Peyer's patch (tissue), 4 donors: ENCODE data around the gene COL11A2. TPM values are rescaled to one million over a fixed set of nuclear protein-coding genes. Genes with fewer than 3 reads are reported as not detected.

Source experiments
- DNase-seq, 3 donors: peaks; one replicate each; pipeline ENCODE4 v3.0.0-alpha.2; 2017 to 2019
- H3K27ac ChIP-seq, 4 donors: fragments of 200-600 bp; sonication (generic); one replicate each; pipeline ENCODE4 v1.5.1; 2016 to 2019
- H3K27me3 ChIP-seq, 2 donors: fragments of 200-600 bp; sonication (generic); one replicate each; pipeline ENCODE4 v1.5.1; 2019
- H3K36me3 ChIP-seq, 3 donors: fragments of 200-600 bp; sonication (generic); one replicate each; pipeline ENCODE4 v1.5.1; 2016 to 2019
- H3K4me1 ChIP-seq, 4 donors: fragments of 200-600 bp; sonication (generic); one replicate each; pipeline ENCODE4 v1.5.1; 2016 to 2019
- H3K4me3 ChIP-seq, 4 donors: fragments of 200-600 bp; sonication (generic); 1 replicate in 3 of 4; 2 replicates in 1 of 4; pipeline ENCODE4 v1.5.1; 2016 to 2019; ENCODE audit warnings: mild to moderate bottlenecking in 1 of 4
- H3K9me3 ChIP-seq, 4 donors: fragments of 200-600 bp; sonication (generic); one replicate each; pipeline ENCODE4 v1.5.1; 2016 to 2019; ENCODE audit warnings: mild to moderate bottlenecking in 1 of 4
- POLR2A ChIP-seq, 2 donors: fragments of 450-650 bp; IDR thresholded peaks; one replicate each; pipeline ENCODE4 v1.5.1; 2017; ENCODE audit warnings: antibody characterized with exemption in 2 of 2, mild to moderate bottlenecking in 2 of 2, moderate library complexity in 2 of 2
- total RNA-seq, 4 donors: library from RNA; depleted of rRNA; stranded (reverse); fragments of >200 nt; gene quantifications; one replicate each; pipeline ENCODE4 v1.1.0, GENCODE V29; 2016
- TF ChIP-seq, protein P1 (sequence below), 6 experiments: fragments of 450-650 bp in 4 of 6; fragments of 200-600 bp in 2 of 6; sonication (generic) in 1 of 6; IDR thresholded peaks; one replicate each; pipeline ENCODE4 v1.5.1; 2017 to 2019; ENCODE audit warnings: antibody characterized with exemption in 6 of 6, mild to moderate bottlenecking in 3 of 6, moderate library complexity in 1 of 6

Gene COL11A2
- total RNA-seq, 4 donors from 2014 or later = 0.18 to 2.5 (median 0.54) TPM; not detected in 1

DNA sequence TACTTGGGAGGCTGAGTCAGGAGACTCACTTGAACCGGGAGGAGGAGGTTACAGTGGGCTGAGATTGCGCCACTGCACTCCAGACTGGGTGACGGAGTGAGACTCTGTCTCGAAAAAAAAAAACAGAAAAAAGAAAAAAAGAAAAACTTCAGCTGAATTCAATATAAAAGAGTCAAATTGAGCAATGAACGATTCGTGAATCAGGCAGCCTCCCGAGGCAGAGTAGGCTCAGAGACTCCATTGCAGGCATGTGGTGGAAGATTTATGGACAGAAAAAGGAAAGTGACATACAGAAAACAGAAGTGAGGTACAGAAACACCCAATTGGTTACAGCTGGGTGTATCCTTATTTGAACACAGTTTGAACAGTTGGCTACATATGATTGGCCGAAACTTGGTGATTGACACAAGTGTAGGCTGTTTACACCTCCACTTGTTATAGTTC is 60.2 kb downstream of the COL11A2 start:
- H3K4me1 ChIP-seq = no peaks in the 10 kb centered on the region
- H3K36me3 ChIP-seq = no peaks in the 10 kb centered on the region
- no peaks in the 10 kb centered on the region for H3K27me3 ChIP-seq
- no peak overlapping the region for H3K4me3 ChIP-seq
- no peaks in the 10 kb centered on the region for H3K9me3 ChIP-seq
- no peak for TF ChIP-seq POLR2A (IDR thresholded peaks at IDR 0.05)
- TF ChIP-seq, protein P1, sequence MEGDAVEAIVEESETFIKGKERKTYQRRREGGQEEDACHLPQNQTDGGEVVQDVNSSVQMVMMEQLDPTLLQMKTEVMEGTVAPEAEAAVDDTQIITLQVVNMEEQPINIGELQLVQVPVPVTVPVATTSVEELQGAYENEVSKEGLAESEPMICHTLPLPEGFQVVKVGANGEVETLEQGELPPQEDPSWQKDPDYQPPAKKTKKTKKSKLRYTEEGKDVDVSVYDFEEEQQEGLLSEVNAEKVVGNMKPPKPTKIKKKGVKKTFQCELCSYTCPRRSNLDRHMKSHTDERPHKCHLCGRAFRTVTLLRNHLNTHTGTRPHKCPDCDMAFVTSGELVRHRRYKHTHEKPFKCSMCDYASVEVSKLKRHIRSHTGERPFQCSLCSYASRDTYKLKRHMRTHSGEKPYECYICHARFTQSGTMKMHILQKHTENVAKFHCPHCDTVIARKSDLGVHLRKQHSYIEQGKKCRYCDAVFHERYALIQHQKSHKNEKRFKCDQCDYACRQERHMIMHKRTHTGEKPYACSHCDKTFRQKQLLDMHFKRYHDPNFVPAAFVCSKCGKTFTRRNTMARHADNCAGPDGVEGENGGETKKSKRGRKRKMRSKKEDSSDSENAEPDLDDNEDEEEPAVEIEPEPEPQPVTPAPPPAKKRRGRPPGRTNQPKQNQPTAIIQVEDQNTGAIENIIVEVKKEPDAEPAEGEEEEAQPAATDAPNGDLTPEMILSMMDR (IDR thresholded peaks at IDR 0.05) = no peak
- no peak for DNase-seq
- no peak overlapping the region for H3K27ac ChIP-seq

DNA sequence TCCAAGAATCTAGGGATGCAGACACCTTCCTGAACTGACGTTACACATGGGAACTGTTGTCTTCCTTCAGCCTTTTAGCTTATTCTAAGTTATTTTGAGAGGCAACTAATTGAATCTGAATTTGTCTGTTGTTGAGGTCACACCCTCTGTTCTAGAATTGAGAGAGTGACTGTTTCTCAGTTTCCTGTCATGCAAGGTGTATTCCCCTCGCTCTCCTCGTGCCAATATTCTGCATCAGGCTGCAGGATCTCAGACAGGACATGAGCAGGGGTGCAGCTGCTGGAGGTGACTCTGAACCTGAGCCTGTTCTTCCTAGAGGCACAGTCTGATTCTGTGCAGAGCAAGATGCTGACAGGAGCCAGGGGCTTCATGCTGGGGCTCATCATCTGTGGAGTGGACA is 63.9 kb downstream of the COL11A2 start:
- no peaks in the 10 kb centered on the region for H3K36me3 ChIP-seq
- H3K9me3 ChIP-seq = no peaks in the 10 kb centered on the region
- H3K27me3 ChIP-seq = no peaks in the 10 kb centered on the region
- H3K4me1 ChIP-seq = no peaks in the 10 kb centered on the region
- TF ChIP-seq, protein P1 (IDR thresholded peaks at IDR 0.05) = no peak
- TF ChIP-seq POLR2A (IDR thresholded peaks at IDR 0.05) = no peak
- no peak overlapping the region for H3K4me3 ChIP-seq
- H3K27ac ChIP-seq = no peak overlapping the region
- DNase-seq = no peak

DNA sequence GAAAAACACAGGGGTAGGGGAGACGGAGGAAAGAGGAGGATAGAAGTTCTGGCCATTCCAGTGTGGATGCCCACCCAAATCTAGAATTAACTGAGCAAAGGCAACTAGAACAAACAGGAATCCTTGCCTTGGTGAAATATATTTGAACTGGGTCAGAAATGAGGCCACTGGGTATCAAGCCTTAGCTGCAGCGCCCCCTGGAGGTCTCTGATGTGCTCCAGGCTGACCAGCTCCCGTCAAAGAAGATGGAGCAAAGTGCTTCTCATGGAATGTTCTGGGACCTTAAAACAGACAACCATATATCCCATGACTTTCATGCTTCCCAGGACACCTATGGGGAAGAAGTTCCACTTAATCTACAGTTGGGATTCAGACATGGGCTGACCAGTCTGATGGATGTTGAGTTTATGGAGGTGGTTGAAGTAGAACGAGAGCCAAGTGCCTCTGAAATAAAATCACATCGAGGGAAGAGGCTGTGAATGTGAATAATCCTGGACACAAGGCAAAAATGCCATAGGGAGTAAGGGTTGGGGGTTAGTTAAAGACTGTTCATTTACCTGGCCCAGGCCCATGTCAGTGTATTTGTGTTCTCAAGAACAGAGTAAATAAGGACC is 66.1 kb downstream of the COL11A2 start:
- Histone ChIP-seq H3K4me3 (no peak overlapping the region), H3K9me3 (no peaks in the 10 kb centered on the region), H3K36me3 (no peaks in the 10 kb centered on the region), H3K4me1 (no peaks in the 10 kb centered on the region), H3K27me3 (no peaks in the 10 kb centered on the region), H3K27ac (no peak overlapping the region)
- DNase-seq = peak; percentile 66 to 89 (median 82)
- TF ChIP-seq, protein P1 (IDR thresholded peaks at IDR 0.05) = peak in 5 of 6 experiments; percentile 37 to 65 (median 48)
- TF ChIP-seq POLR2A (IDR thresholded peaks at IDR 0.05) = no peak

DNA sequence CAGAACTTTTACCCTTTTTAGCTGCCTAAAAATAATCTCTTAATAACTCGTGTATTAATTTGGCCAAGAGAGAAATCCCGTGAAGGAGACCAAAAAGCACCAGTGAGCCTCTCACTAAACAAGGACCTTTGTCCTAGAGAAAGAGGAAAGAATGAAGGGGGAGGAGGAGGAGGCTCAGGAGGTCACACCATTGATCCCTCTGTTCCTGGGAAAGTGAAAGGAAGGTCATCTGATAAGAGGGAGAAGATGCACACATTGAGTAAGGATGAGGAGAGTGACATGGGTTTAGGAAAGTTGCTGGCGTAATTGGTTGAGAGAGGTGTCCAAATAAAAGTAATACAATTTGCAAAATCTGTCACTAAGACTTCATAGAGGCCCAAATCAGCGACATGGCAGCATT is 67.3 kb downstream of the COL11A2 start:
- Histone ChIP-seq H3K4me1 (no peaks in the 10 kb centered on the region), H3K4me3 (no peak overlapping the region), H3K9me3 (no peaks in the 10 kb centered on the region), H3K36me3 (no peaks in the 10 kb centered on the region), H3K27me3 (no peaks in the 10 kb centered on the region), H3K27ac (no peak overlapping the region)
- DNase-seq = no peak
- TF ChIP-seq, protein P1 (IDR thresholded peaks at IDR 0.05) = no peak
- TF ChIP-seq POLR2A (IDR thresholded peaks at IDR 0.05) = no peak

DNA sequence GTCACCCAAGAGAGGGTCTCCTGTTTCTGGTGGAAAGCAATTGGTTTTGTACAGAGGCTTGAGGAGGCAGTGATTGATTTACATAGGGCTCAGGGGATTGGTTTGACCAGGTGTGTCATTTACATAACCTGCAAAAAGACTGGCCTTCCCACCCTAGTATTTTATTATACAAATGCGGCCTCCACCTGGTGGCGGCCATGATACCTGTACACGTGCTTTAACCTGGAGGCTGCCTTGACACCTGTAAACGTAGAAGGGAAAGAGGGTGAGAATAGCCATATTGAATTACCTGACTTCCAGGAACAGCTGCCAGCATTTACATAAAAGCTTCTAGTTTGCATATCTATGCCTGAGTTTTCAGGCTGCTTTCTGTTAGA is 67.8 kb downstream of the COL11A2 start:
- no peaks in the 10 kb centered on the region for H3K27me3 ChIP-seq
- H3K4me1 ChIP-seq = no peaks in the 10 kb centered on the region
- TF ChIP-seq, protein P1 (IDR thresholded peaks at IDR 0.05) = no peak
- no peak for TF ChIP-seq POLR2A (IDR thresholded peaks at IDR 0.05)
- H3K4me3 ChIP-seq = no peak overlapping the region
- DNase-seq = no peak
- H3K27ac ChIP-seq = no peak overlapping the region
- no peaks in the 10 kb centered on the region for H3K36me3 ChIP-seq
- no peaks in the 10 kb centered on the region for H3K9me3 ChIP-seq
